Stimulated activated CD8-positive, alpha-beta memory T cell treated with anti-CD3 and anti-CD28 coated beads, Interleukin-15, amount 100 ng/mL, for 4 hours (primary cell): Measurements from ENCODE around the gene RNF43.

ENCODE experiments used
- DNase-seq, 2 donors: peaks; one replicate each; pipeline ENCODE4 v3.0.0-alpha.2; 2020; ENCODE audit warnings: low read depth in 2 of 2

Gene RNF43

DNA sequence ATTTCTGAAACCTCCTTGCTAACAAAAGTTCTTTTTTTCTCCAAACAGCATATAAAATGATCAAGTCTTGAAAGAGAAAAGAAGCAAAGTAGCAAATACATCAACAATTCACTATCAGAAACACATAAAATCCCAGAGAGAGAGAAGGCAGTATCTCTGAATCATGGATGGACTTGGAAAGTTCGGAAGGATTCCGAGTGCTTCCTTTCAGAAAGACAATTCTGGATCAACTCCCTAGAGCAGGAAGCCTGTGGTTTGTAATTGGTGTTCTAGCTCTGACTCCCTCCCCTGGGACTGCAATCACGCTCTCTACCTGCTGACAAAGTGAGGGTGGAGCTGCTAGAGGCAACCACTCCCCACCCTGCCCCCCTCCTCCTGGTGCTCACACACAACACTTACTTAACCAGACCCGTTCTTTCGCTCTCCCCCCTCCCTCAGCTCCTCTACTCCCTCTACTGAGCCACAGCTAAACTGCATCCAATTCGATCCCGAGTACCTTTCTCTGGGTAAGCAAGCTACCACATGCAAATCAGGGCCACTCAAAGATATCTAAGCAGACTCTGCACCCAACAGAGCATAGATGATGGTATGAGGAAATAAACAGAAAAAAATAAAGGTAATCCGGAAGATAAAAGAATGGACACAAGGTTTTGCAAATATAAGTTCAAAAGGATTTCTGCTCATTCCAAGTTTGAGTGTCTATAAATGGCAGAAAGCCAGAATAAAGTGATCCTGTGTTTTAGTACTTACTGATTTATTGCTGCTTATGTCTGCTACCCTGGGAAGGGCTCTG is at the start of gene RNF43:
Gene RNF43 (minus strand): TSS at position 235 of the 793 bp plus-strand sequence. CDS start 1,957 bp downstream, outside the sequence.
- peak; percentile 62 to 83 for DNase-seq

DNA sequence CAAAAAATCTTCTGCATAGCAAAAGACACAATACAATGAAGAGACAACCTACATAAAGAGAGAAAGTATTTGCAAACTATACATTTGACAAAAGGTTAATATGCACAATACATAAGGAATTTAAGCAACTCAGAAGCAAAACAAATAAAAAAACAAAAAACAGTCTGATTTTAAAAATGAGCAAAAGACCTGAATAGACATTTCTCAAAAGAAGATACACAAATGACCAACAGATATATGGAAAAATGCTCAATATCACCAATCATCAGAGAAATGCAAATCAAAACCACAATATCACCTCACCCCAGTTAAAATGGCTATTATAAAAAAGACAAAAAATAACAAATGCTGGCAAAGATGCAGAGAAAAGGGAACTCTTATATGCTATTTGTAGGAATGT is 38.2 kb upstream of the RNF43 start:
- DNase-seq, result no peak

DNA sequence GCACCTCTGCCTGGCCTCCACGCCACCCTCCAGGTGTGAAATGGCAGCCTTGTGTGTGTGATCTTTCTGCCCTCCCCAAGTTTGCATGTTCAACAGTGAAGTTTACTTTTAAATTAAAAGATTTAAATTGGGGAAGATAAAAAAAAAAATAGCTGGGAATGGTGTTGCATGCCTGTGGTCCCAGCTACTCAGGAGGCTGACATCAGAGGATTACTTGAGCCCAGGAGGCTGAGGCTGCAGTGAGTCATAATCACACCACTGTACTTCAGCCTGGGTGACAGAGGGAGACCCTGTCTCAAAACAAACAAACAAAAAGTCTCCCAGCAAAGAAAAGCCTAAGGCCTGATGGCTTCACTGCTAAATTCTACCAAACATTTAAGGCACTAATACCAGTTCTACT is 35.4 kb upstream of the RNF43 start:
- DNase-seq, result no peak

DNA sequence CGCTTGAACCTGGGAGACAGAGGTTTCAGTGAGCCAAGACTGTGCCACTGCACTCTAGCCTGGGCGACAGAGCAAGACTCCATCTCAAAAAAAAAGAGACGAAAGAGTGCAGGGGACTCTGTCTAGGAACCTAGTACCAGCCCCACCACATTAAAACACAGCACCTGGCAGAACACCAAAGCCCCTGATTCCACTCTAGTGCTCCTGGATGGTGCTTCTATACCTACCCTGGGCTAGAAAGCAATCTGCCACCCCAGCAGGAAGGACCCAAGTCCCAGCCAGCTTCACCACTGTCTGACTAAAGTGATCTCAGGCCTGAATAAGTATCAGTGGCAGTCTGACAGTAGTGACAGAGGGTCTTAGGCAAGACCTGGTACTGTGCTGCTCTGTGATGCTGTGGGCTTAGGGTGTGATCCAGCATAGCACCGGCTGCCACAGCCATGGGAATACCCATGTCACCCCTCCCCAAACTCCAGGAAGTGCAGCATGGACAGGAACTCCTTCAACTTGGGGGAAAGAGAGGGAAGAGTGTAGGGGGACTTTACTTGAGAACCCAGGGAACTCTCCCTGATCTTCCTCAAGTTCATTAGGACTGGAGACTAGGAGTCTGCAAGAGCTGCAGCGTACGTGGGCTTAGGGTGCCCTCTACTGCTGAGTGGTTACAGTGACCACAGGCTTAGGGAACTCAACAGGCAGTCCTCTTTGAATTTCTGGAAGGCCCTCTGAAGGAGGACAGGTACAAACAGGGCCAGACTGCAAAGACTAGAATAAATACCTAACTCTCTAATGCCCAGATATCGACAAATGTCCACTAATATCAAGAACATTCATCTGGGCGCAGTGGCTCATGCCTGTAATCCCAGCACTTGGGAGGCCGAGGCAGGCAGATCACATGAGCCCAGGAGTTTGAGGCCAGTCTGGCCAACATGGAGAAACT is 30.0 kb upstream of the RNF43 start:
- DNase-seq, result peak; percentile 1 to 35

DNA sequence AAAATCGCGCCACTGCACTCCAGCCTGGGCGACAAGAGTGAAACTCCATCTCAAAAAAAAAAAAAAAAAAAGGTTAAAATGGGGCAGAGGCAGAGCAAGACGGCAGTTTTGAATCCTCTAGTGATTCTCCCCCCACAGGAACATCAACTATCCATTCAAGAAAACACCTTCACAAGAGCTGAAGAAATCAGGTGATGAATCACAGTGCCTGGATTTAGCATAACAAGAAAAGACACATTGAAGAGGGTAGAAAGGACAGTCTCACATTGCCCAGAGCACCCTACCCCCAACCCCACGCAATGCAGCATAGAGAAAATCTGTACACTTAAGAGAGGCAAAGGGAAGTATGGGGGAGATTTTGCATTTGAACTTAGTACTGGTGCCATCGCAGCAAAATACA is 28.8 kb upstream of the RNF43 start:
- no peak for DNase-seq

DNA sequence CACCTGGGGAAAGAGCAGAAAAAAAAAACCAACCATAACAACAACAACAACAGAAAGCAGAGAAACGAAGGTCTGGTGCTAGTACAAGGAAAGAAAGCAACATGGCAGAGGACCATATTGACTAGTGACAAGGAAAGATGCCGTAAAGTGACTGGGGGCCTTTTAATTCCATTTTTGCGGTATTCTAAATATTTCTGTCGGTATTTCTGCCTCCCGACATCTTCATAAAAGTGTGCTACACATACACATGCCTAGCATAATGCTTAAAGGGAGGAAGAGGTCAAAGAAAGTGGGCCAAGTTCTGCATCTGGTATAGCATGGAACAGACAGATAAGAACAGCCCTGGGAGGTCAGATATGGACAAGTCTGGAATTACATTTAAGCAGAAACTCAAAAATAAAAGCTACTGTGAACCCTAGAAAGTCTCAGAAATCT is 19.5 kb upstream of the RNF43 start:
- DNase-seq, result no peak

DNA sequence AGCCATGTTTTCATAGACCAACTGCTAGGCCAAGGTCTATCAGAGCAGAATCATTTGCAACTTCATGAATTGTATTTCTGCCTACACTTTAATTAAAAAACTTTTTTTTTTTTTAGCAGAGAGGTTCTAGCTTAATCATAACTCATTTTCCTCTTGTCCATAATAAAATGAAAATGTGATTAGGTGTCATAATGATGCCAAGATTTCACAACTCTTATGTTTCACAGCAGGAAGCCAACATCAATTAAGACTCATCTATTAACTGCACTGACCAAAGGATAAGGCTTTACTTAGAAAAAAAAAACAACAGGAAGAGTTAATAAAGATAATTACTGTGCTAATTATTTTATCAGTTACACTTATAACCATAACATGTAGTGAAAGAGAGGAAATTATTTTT is 18.9 kb upstream of the RNF43 start:
- no peak for DNase-seq

DNA sequence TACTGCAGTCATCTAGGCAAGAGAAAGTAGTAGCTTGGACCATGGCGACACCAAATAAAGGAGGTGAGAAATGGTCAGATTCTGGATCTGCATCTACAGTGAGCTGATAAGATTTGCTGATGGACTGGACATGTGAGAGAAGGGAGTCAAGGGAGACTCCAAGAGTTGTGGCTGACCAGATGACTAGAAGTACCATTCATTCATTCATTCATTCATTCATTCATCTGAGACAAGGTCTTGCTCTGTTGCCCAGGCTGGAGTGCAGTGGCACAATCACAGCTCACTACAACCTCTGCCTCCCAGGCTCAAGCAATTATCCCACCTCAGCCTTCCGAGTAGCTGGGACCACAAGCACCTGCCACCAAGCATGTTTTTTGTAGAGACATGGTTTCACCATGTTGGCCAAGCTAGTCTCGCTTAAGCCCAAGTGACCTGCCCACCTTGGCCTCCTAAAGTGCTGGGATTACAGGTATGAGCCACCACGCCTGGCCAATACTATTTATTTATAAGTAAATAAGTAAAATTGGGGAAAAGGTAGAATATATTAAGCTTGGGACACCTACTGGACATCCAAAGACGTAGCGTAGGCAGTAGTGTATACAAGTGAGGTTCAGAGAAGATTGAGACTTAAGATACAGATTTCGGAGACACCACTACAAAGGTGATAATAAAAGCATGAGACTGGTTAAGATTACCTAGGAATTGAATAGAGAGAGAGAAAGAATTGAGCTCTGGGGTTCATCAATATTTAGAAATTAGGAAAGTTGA is 15.7 kb upstream of the RNF43 start:
- no peak for DNase-seq

DNA sequence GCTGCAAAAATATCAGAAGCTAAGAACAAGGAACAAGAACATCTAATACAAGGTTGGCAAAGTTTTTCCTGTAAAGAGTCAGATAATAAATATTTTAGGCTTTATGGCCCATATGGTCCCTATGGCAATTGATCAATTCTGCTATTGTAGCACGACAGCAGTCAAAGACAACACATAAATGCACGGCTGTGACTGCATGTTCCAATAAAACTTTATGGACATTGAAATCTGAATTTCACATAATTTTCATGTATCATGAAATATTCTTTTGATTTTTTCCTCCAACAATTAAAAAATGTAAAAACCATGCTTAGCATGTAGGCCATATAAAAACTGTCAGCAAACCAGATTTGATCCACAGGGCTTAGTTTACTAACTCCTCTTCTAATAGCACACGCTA is 10.5 kb upstream of the RNF43 start:
- DNase-seq, result no peak

DNA sequence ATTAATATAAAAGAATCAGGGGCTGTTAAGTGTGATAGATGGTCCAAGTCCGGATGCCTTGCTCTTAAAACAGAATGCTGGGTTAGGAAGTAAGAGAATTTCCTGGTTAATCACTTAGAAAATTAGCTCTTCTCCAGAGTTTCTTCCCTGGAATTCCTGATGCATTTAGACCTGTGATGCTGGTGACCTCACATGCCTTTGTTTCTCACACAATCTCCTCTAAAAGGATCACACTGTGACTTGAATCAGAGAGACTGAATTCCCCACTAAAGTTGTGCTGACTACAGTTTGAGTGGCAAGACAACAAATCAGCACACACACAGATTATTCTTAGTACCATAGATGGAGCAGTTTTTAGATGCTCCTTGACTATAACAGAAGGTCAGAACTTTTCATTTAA is 4.4 kb upstream of the RNF43 start:
- no peak for DNase-seq

DNA sequence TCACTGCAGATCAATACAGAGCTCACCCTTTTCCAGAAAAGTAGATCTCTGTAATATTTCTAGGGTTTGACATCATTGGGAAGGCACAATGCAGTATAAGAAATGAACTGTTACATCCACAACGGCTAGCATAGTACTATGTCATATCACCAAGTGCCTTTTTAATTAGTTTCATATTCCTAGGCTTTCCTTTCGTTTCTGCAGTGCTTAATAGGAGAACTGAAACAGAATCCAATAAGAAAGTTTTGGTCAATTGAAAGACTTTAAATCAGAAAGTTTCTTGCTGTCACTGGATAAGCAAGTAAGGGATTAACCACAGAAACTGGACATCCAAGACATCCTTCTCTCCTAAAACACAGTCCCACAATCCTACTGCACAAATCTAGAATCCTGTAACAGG is 3.5 kb upstream of the RNF43 start:
- no peak for DNase-seq

DNA sequence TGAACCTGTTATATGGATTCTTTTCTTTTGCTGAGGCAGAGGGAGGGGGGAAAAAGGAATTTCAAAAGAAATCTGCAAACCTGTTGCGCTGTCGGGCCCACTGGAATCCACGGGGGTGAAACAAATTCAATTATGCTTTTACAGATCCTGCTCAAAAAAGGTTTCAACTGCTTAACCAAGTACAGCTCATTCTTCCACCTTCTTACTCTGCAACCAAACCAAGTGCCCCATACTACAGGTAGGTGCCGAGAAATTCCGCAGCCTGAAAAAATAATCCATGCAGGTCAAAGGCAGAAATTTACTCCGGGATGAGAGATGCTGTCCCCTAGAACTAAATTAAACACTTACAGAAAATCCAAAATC is 416 bp downstream of the RNF43 start:
- DNase-seq, result no peak

DNA sequence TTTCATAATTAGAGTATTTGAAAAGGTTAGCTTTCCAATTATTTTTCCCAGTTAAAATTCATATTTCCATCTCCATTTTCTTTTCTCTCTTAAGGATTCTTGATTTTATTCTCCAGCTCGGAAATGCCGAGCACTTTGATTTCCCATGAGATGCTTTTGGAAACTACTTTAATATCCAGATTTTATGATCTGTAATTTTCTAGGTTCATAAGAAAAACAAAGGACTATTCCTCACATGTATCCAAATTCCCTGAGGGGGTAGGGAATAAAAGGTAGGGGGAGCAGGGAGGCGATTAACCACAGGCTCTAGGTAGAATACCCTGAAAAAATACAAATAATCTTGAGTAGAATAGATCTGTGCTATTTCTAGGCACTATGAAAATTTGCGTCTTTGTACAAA is 938 bp downstream of the RNF43 start:
- no peak for DNase-seq

DNA sequence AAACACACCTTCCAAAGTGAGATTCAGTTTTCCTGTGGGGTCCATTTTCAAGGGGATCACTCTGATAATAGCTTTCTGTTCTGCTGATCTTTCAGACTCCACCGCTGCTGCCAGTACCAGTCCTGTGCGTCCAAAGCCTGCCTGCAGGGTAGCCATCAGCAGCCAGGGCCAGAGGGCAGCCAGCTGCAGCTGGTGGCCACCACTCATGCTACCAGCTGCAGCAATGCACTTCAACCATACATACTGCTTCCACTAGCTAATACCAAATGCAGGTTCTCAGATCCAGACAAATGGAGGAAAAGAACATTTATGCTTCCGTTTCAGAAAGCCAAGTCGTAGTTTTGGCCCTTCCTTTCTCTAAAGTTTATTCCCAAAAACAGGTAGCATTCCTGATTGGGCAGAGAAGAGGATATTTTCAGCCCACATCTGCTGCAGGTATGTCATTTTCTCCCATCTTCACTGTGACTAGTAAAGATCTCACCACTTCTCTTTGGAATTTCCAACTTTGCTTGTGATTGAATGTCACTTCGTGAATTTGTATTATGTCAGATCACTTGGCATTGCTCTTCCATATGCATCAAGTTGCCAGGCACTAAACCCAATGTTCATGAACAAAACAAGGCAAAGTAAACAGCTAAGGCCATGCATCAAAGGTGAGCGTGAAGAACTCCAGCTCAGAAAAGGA is 1.8 kb downstream of the RNF43 start:
- no peak for DNase-seq

DNA sequence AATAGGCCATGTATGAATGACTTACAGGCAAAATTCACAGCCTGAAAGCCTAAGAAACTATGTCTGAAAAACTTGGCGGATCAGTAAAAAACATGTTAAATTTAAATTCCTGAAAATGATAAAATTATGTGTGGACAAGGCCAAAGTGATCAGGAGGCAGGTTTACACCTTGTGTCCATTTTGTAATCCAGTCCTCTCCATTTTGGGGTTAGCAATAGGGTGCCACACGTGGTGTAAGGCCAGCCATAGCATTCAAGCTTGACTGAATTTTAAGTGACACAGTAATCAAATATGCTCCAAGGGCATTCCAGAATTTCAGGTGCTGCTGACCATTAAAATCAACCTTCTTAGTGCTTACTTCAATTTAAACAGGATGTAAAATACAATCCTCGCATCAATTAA is 2.7 kb downstream of the RNF43 start:
- no peak for DNase-seq

DNA sequence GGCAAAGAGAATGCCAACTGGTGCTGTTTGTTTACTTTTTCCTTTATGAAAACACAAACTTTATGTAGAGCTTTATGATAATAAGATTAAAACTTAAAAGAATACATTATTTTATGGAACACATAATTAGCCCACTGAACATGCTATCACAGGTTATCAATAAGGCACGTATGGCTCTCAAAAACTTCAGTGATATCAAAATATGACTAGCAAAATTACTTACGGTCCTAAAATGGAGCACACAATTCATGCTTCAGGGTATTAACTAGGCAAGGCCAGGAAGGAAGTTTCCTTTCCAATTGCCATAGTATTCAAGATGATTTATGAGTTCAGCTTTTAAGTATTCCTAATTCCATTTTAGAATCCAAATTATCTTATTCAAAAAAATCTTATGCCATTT is 3.6 kb downstream of the RNF43 start:
- DNase-seq, result no peak

DNA sequence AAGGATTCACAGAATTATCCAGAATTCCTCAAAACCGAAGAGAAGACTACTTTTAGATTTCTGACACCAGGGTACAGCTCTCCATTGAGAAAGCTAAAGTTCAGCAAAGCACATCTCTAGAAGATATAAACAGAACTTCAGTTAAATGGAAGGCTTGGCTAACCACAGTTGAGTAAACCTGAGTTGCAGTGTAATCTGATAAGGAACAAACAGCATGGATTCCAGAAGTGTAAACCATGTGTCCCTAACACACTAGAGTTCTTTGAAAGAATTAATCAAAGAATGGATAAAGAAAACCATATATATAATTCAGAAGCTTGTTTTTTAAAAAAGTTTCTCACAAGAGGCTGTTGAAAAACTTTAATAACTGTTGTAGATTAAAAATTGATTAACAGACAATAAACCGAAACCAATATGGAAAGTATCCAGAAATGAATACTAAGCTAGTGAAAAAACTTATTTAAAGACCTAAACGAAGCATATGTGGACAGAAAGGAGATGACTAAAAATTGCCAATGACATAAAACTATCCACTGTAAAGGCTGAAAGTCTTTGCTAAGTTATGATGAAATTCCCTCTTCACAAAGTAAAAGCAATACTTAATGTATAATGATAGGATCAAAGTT is 4.3 kb downstream of the RNF43 start:
- DNase-seq, result no peak

DNA sequence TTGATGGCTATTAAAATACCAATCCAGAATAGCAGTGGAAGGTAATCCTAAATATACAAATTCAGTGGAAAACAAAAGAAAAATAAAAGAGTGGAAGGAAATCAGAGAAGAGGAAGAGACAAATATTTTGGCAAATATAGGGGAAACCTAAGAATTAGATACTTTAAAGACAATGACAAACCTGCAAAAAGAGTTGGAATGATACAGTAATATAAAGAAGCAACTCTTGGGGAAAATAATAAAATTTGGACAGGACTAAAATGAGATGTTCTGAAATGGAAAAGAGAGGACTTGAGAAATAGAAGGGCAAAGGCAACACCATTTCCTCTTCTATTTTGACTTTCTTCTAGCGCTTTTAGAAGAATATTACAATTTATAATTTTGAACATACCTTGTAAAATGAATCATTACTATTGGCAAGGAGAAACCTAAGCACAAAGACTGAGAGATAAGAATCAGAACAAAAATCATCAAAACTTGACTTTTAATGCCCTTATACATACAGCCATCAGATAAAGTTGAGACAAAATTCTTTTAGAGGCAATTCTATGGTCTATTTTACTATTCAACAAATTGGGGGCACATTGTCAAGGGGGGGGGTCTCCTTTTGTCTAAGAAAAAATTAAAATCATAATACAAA is 5.2 kb downstream of the RNF43 start:
- DNase-seq, result no peak

DNA sequence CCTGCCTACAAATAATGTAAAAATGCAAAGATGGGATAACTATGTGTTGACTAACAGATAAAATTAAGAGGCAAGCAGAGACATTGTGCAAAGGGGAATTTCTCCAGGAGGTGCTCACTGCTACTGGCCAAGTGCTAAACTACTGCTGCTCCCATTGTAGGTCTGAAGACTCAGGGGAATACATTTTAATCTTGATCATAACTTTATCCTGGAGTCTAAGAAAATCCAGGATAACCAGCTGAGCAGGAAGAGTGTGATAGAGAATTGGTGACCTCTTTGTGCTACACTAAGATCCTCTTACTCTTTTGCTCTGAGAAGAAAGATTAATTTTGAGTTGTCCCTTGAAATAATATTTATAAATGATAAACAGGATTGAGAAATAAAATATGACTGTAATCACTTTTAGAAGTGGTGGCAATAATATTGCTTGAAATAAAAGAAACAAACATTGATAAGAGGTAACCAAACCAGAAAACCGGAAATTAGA is 5.9 kb downstream of the RNF43 start:
- no peak for DNase-seq

DNA sequence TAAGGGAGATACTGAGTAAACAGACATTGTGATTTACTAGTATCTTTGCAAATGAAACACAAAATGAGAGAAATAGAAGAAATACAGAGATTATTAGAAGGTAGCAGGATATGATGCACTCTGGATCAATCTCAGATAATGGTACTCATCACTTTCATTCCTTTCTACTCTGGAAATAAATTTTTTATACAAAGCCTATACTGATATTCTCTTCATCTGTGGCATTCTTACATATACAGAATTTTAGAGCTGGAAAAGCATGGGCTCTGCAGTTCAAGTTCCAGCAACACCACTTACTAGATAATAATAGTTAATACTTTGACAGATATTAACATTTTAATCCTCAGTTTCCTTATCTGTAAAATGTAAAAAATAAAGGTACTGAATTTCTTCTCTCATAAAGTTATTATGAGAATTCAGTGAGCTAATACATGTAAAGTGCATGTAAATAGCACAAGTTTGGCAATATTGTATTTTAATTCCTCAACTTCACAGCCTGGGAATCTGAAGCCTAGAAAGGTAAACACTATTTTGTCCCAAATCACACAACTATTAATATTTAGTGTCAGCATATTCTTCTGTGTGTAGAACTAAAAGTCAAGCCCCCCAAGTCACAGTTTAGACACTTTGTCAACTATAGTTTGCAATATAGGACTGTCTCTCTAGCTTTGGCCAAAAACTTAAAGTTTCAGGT is 6.5 kb downstream of the RNF43 start:
- no peak for DNase-seq
